WTC11 (cell line): Measurements from ENCODE around the gene PLIN3.
A peak's percentile ranks its signal among the peaks of the same experiment; 100 is the strongest.

Source experiments
- ATF1 ChIP-seq: sonication (generic); formaldehyde crosslinking; IDR thresholded peaks from 2 replicates; pipeline ENCODE4 v1.8.1; 2023; ENCODE audit warnings: mild to moderate bottlenecking, moderate library complexity, missing genetic modification reagents
- ELF4 ChIP-seq: sonication (generic); formaldehyde crosslinking; IDR thresholded peaks from 2 replicates; pipeline ENCODE4 v1.8.1; 2022; ENCODE audit warnings: low read depth, mild to moderate bottlenecking, moderate library complexity, missing genetic modification reagents
- GRHL2 ChIP-seq: fragments of 250-450 bp; sonication (Bioruptor Pico); IDR thresholded peaks from 2 replicates; pipeline ENCODE4 v1.8.0; 2022; ENCODE audit warnings: mild to moderate bottlenecking, moderate library complexity; ENCODE audit not compliant: insufficient replicate concordance, severe bottlenecking
- SMAD3 ChIP-seq: sonication (generic); formaldehyde crosslinking; IDR thresholded peaks from 2 replicates; pipeline ENCODE4 v1.8.0; 2022; ENCODE audit warnings: missing genetic modification reagents, mild to moderate bottlenecking, borderline replicate concordance
- TEAD4 ChIP-seq: sonication (generic); formaldehyde crosslinking; IDR thresholded peaks from 2 replicates; pipeline ENCODE4 v1.8.0; 2022; ENCODE audit warnings: mild to moderate bottlenecking, missing genetic modification reagents
- TP53 ChIP-seq: sonication (generic); formaldehyde crosslinking; IDR thresholded peaks from 2 replicates; pipeline ENCODE4 v1.8.1; 2023; ENCODE audit warnings: mild to moderate bottlenecking, missing genetic modification reagents
- ZNF121 ChIP-seq: sonication (generic); formaldehyde crosslinking; IDR thresholded peaks from 2 replicates; pipeline ENCODE4 v1.8.0; 2023; ENCODE audit warnings: missing genetic modification reagents
- ZNF396 ChIP-seq: fragments of 250-450 bp; sonication (Bioruptor Pico); IDR thresholded peaks from 2 replicates; pipeline ENCODE4 v1.8.0; 2021; ENCODE audit warnings: mild to moderate bottlenecking, moderate library complexity, borderline replicate concordance
- TF ChIP-seq, protein P1 (sequence below): fragments of 200-600 bp; IDR thresholded peaks from 2 replicates; pipeline ENCODE4 v1.8.0; 2022; ENCODE audit warnings: antibody characterized with exemption
- TF ChIP-seq, protein P2 (sequence below): sonication (generic); formaldehyde crosslinking; IDR thresholded peaks from 2 replicates; pipeline ENCODE4 v1.8.1; 2023; ENCODE audit warnings: mild to moderate bottlenecking, moderate library complexity, missing genetic modification reagents
- TF ChIP-seq, protein P3 (sequence below): sonication (generic); formaldehyde crosslinking; IDR thresholded peaks from 2 replicates; pipeline ENCODE4 v1.8.1; 2023; ENCODE audit warnings: mild to moderate bottlenecking, missing genetic modification reagents, moderate library complexity
- TF ChIP-seq, protein P4 (sequence below): sonication (generic); formaldehyde crosslinking; conservative IDR thresholded peaks from 2 replicates; pipeline ENCODE4 v1.8.1; 2022; ENCODE audit warnings: mild to moderate bottlenecking, missing genetic modification reagents
- TF ChIP-seq, protein P5 (sequence below): sonication (generic); formaldehyde crosslinking; IDR thresholded peaks from 2 replicates; pipeline ENCODE4 v1.8.1; 2022; ENCODE audit warnings: mild to moderate bottlenecking, moderate library complexity, missing genetic modification reagents

DNA sequence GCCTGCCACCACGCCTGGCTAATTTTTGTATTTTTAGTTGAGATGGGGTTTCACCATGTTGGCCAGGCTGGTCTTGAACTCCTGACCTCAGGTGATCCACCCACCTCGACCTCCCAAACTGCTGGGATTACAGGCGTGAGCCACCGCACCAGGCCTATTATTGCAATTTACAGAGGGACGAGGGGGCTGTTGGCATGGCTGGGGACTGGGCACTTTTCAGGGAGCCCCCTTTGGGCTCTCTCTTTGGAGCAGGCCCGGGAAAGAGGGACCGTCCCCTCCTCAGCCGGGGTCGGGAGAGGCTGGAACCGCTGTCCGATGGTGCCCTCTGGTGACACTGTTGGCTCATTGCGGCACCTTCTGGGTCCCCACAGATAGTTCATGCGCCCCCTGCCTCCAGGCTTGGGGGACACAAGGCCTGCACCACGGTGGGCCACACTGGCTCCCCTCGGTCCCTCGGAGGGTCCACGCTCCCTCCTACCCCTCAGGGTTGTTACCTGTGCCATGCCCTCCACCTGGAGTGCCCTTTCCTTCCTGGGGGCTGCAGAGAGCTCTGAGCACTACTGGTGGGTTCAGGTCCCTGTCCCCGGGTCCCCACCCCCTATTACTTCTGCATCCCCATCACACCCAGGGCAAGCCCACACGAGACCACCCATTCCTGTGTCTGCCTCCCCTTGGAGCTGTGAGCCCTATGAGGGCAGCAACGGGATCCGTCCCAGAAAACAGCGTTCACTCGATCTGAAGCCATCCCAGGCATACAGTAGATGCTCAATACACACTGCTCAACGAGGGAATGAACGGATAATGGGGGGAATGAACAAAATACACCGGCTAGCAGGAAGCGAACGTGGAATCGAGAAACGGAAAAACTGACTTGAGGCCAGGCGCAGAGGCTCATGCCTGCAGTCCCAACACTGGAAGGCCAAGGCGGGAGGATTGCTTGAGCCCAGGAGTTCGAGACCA, 63.5 kb downstream of the PLIN3 start:
- TF ChIP-seq, protein P1, sequence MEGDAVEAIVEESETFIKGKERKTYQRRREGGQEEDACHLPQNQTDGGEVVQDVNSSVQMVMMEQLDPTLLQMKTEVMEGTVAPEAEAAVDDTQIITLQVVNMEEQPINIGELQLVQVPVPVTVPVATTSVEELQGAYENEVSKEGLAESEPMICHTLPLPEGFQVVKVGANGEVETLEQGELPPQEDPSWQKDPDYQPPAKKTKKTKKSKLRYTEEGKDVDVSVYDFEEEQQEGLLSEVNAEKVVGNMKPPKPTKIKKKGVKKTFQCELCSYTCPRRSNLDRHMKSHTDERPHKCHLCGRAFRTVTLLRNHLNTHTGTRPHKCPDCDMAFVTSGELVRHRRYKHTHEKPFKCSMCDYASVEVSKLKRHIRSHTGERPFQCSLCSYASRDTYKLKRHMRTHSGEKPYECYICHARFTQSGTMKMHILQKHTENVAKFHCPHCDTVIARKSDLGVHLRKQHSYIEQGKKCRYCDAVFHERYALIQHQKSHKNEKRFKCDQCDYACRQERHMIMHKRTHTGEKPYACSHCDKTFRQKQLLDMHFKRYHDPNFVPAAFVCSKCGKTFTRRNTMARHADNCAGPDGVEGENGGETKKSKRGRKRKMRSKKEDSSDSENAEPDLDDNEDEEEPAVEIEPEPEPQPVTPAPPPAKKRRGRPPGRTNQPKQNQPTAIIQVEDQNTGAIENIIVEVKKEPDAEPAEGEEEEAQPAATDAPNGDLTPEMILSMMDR, result peak; percentile 90
- TF ChIP-seq SMAD3 (CRISPR knock-in tag) (no peak), TP53 (CRISPR knock-in tag) (no peak), ELF4 (CRISPR knock-in tag) (no peak), ZNF121 (peak; percentile 98), TEAD4 (CRISPR knock-in tag) (no peak), ZNF396 (CRISPR knock-in tag) (no peak), GRHL2 (CRISPR knock-in tag) (no peak), ATF1 (no peak)
- TF ChIP-seq, protein P2, sequence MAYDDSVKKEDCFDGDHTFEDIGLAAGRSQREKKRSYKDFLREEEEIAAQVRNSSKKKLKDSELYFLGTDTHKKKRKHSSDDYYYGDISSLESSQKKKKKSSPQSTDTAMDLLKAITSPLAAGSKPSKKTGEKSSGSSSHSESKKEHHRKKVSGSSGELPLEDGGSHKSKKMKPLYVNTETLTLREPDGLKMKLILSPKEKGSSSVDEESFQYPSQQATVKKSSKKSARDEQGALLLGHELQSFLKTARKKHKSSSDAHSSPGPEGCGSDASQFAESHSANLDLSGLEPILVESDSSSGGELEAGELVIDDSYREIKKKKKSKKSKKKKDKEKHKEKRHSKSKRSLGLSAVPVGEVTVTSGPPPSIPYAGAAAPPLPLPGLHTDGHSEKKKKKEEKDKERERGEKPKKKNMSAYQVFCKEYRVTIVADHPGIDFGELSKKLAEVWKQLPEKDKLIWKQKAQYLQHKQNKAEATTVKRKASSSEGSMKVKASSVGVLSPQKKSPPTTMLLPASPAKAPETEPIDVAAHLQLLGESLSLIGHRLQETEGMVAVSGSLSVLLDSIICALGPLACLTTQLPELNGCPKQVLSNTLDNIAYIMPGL (CRISPR knock-in tag), result no peak
- TF ChIP-seq, protein P3, sequence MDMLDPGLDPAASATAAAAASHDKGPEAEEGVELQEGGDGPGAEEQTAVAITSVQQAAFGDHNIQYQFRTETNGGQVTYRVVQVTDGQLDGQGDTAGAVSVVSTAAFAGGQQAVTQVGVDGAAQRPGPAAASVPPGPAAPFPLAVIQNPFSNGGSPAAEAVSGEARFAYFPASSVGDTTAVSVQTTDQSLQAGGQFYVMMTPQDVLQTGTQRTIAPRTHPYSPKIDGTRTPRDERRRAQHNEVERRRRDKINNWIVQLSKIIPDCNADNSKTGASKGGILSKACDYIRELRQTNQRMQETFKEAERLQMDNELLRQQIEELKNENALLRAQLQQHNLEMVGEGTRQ (CRISPR knock-in tag), result no peak
- TF ChIP-seq, protein P4, sequence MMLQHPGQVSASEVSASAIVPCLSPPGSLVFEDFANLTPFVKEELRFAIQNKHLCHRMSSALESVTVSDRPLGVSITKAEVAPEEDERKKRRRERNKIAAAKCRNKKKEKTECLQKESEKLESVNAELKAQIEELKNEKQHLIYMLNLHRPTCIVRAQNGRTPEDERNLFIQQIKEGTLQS (CRISPR knock-in tag), result no peak
- TF ChIP-seq, protein P5, sequence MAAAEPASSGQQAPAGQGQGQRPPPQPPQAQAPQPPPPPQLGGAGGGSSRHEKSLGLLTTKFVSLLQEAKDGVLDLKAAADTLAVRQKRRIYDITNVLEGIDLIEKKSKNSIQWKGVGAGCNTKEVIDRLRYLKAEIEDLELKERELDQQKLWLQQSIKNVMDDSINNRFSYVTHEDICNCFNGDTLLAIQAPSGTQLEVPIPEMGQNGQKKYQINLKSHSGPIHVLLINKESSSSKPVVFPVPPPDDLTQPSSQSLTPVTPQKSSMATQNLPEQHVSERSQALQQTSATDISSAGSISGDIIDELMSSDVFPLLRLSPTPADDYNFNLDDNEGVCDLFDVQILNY (CRISPR knock-in tag), result no peak
